Measurements from ENCODE around the gene ATP10A. TPM values are rescaled to one million over a fixed set of nuclear protein-coding genes. Genes with fewer than 3 reads are reported as not detected.

The ATP10A gene
- total RNA-seq, 1 donor from 2014 or later, result not detected

DNA sequence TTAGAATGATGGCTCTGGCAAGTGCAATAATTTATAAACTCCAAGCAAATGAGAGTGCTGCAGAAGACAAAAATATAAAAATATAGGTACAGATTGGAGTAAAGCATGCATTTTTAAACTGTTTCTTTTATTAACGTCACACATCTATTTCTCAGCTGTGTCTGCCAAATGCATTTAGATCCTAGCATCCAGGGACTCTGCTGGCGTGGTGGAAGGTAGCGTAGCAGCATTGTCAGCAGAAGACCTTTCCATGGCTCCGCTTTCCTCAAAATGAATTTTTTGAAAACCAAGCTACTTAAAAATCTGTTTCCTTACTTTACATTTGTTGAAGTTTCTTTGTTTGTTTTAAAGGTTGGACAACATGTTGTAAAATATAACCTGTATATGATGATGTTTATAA, 16.3 kb upstream of the ATP10A start:
- DNase-seq, result no peak
- Mint-ChIP-seq H3K4me1 (ENCODE audit: low read depth, unreplicated experiment) (no peaks in the 10 kb centered on the region), H3K9me3 (ENCODE audit: unreplicated experiment) (peaks cover under 1% of the 10 kb centered on the region), H3K4me3 (ENCODE audit: unreplicated experiment) (no peak overlapping the region), H3K27ac (ENCODE audit: unreplicated experiment) (no peak overlapping the region), H3K36me3 (ENCODE audit: unreplicated experiment) (peaks cover 4% of the 10 kb centered on the region), H3K27me3 (ENCODE audit: unreplicated experiment) (no peaks in the 10 kb centered on the region)
- no peak for TF ChIP-seq CTCF (IDR thresholded peaks at IDR 0.05; ENCODE audit: partially characterized antibody, unreplicated experiment)

- no peaks in the 10 kb centered on the region for H3K36me3 Mint-ChIP-seq (ENCODE audit: unreplicated experiment)
- H3K27ac Mint-ChIP-seq (ENCODE audit: unreplicated experiment), result no peak overlapping the region
- DNase-seq, result no peak
- no peaks in the 10 kb centered on the region for H3K9me3 Mint-ChIP-seq (ENCODE audit: unreplicated experiment)
- H3K4me1 Mint-ChIP-seq (ENCODE audit: low read depth, unreplicated experiment), result no peaks in the 10 kb centered on the region
- no peak overlapping the region for H3K4me3 Mint-ChIP-seq (ENCODE audit: unreplicated experiment)
- no peaks in the 10 kb centered on the region for H3K27me3 Mint-ChIP-seq (ENCODE audit: unreplicated experiment)
- no peak for TF ChIP-seq CTCF (IDR thresholded peaks at IDR 0.05; ENCODE audit: partially characterized antibody, unreplicated experiment)
These were observed 14.6 kb upstream of the ATP10A start for GRCh38 chr15:25877681-25878080.

DNA sequence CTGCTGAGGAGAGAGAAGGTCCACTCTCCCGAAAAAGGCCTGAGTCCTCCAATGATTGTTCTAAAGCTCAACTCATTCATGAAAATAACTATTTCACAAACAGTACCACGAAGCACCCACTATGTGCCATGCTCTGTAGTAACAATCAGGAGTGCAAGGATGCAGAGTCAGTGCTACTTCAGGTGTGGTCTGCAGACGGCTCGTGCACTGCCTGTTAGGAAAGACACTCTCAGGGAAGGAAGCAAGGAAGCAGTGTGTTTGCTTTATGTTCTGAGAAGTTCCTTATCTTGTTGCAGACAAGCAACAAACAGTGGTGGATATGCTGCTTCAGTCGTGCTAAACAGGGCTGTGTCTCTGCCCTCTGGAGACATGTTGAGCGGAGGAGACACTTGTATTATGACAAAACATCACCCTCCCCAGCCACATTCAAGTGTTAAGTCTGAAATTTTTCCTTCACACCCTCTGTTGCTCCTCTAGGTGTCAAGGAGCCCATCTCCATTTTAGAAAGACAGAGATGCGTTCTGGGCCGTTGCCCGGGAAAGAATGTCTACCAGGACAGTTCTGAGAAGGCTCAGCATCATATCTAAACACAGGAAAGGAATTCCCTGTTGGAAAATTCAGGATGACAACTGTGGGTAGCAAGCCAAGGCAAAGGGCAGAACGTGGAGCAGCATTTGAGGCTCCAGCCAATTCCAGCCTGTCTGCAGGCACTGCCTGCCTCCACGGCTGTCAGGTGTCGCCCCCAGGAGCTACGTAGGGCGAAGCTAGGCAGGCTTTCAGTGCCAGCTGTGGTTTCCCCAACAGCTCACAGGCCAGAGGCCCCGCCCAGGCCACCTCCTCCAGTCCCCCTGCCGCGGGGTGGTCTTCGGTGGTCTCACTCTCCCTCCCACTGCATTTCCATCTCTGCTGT, 13.4 kb upstream of the ATP10A start:
- no peak overlapping the region for H3K27ac Mint-ChIP-seq (ENCODE audit: unreplicated experiment)
- H3K36me3 Mint-ChIP-seq (ENCODE audit: unreplicated experiment), result no peaks in the 10 kb centered on the region
- H3K9me3 Mint-ChIP-seq (ENCODE audit: unreplicated experiment), result no peaks in the 10 kb centered on the region
- H3K27me3 Mint-ChIP-seq (ENCODE audit: unreplicated experiment), result no peaks in the 10 kb centered on the region
- no peaks in the 10 kb centered on the region for H3K4me1 Mint-ChIP-seq (ENCODE audit: low read depth, unreplicated experiment)
- no peak overlapping the region for H3K4me3 Mint-ChIP-seq (ENCODE audit: unreplicated experiment)
- no peak for TF ChIP-seq CTCF (IDR thresholded peaks at IDR 0.05; ENCODE audit: partially characterized antibody, unreplicated experiment)
- DNase-seq, result no peak

GRCh38 chr15:25875566-25875965, 12.4 kb upstream of the ATP10A start:
- no peak for TF ChIP-seq CTCF (IDR thresholded peaks at IDR 0.05; ENCODE audit: partially characterized antibody, unreplicated experiment)
- Mint-ChIP-seq H3K27ac (ENCODE audit: unreplicated experiment) (no peak overlapping the region), H3K27me3 (ENCODE audit: unreplicated experiment) (no peaks in the 10 kb centered on the region)

DNA sequence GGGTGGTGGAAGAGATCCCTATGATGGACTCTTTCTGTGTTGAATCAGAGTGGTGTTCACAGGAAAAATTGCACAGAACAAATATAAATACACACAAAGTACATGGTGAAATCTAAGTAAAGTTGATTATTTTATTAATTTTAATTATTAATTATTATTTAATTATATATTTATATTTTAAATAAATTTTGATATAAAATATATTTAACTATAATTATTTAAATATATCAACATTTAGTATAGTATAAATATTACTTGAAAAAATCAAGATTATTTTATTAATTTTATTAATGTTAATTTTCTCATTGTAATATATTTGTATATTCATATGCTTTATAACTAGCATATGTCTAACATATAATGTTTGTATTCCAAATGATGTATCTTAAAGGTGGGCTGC, 11.3 kb upstream of the ATP10A start:
- Mint-ChIP-seq H3K9me3 (ENCODE audit: unreplicated experiment) (no peaks in the 10 kb centered on the region), H3K4me3 (ENCODE audit: unreplicated experiment) (no peak overlapping the region)
- no peak for DNase-seq

More at GRCh38 chr15:25875566-25875965, 12.4 kb upstream of the ATP10A start:
- H3K4me1 Mint-ChIP-seq (ENCODE audit: low read depth, unreplicated experiment), result no peaks in the 10 kb centered on the region
- H3K4me3 Mint-ChIP-seq (ENCODE audit: unreplicated experiment), result no peak overlapping the region
- H3K36me3 Mint-ChIP-seq (ENCODE audit: unreplicated experiment), result no peaks in the 10 kb centered on the region
- H3K9me3 Mint-ChIP-seq (ENCODE audit: unreplicated experiment), result no peaks in the 10 kb centered on the region
- no peak for DNase-seq

More for the DNA sequence above, 11.3 kb upstream of the ATP10A start:
- Mint-ChIP-seq H3K36me3 (ENCODE audit: unreplicated experiment) (no peaks in the 10 kb centered on the region), H3K4me1 (ENCODE audit: low read depth, unreplicated experiment) (no peaks in the 10 kb centered on the region), H3K27ac (ENCODE audit: unreplicated experiment) (no peak overlapping the region), H3K27me3 (ENCODE audit: unreplicated experiment) (no peaks in the 10 kb centered on the region)
- no peak for TF ChIP-seq CTCF (IDR thresholded peaks at IDR 0.05; ENCODE audit: partially characterized antibody, unreplicated experiment)

Data from glutamatergic neuron (in vitro differentiated cells).